GM18508 (cell line): ENCODE measurements around the gene ARFIP1.

Experiments
- ATAC-seq: cut with Tn5 transposase; IDR thresholded peaks from one replicate; pipeline ENCODE4 v1.9.1; 2021; ENCODE audit warnings: moderate number of reproducible peaks; ENCODE audit not compliant: insufficient read depth, unreplicated experiment

The ARFIP1 gene

DNA sequence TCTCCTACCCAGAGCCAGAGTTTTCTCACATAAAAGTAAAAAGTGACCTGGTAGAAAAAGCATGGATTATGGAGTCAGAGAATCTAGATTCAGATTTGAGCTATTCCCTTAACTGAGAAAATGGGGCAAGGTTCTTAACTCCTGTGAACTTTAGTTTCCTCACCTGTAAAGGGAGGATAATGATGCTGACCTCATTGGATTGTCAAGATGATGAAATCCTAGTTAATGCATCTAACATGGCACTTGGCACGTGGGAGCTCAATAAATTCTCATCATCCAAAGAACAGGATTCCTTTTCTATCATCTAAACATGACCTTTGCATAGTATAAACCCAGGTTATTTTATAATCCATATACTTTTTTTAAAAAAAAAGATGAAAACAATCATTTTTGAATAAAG, 175.0 kb downstream of the ARFIP1 start:
- ATAC-seq, result no peak

DNA sequence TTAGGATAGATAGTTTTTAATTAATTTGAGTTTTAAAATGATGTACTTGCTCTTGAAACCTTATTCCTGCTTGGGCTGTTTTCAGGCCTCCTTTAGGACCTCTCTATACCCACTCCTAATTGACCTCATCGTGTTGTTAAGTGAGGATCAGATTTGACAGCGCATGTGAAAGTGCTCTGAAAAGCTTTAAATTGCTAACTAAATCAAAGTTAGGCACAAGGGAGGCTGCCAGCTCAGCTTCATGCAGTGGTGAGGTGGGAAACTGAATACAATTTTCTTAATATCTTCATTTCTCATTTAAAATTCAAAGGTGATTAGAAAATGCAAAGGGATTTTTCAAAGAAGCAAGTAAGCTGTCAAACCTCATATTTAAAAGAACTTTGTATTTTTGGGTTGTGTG, 176.4 kb downstream of the ARFIP1 start:
- no peak for ATAC-seq

- no peak for ATAC-seq
These were observed 177.1 kb downstream of the ARFIP1 start for GRCh38 chr4:152956650-152957436.

GRCh38 chr4:152957437-152958171, 177.8 kb downstream of the ARFIP1 start:
- no peak for ATAC-seq

DNA sequence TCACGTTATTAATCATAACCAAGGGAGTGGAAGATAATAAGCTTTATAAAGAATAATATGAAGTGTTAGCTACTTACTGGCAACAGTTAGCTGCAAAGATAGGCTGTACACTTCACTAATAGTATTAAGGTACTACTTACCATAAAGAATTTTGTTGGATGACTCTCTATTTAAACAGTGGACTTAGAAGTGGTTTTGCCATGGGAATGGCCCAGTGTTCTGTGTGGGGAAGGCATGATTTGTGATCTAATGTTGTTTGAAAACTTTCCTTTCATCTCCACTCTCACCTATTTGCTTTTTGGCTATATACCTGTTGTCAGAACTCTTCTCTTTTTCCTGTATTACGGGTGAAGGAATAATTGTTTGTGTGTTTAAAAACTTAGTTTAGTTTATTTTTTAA, 179.3 kb downstream of the ARFIP1 start:
- ATAC-seq, result no peak

GRCh38 chr4:152960082-152960481, 180.3 kb downstream of the ARFIP1 start:
- ATAC-seq, result no peak

GRCh38 chr4:152961014-152961772, 181.4 kb downstream of the ARFIP1 start:
- no peak for ATAC-seq

GRCh38 chr4:152961773-152962115, 182.0 kb downstream of the ARFIP1 start:
- ATAC-seq, result no peak
